Lung (tissue), 12 donors: Measurements from ENCODE around the gene GPBAR1. TPM values are rescaled to one million over a fixed set of nuclear protein-coding genes. Genes with fewer than 3 reads are reported as not detected.

Source experiments
- ATAC-seq: fragments of 200-7000 bp; cut with Tn5 transposase; one replicate; pipeline ENCODE4 v1.9.1; 2020; ENCODE audit warnings: moderate number of reproducible peaks; ENCODE audit not compliant: insufficient read depth, low FRiP score
- DNase-seq, 3 donors: peaks; one replicate each; pipeline ENCODE4 v3.0.0-alpha.2; 2013 to 2017
- H3K27ac ChIP-seq, 2 donors: one replicate each; pipeline ENCODE4 v1.5.1; 2013; ENCODE audit warnings: mild to moderate bottlenecking in 2 of 2, moderate library complexity in 2 of 2, control low read depth in 1 of 2, inconsistent platforms in 1 of 2, low read depth in 1 of 2, low read length in 1 of 2
- H3K27me3 ChIP-seq, 3 donors: one replicate each; pipeline ENCODE4 v1.5.1; 2013; ENCODE audit warnings: low read length in 2 of 3; ENCODE audit not compliant: control insufficient read depth in 3 of 3, insufficient read depth in 3 of 3
- H3K36me3 ChIP-seq, 4 donors: one replicate each; pipeline ENCODE4 v1.5.1; 2013; ENCODE audit warnings: low read length in 4 of 4, mild to moderate bottlenecking in 1 of 4, moderate library complexity in 1 of 4; ENCODE audit not compliant: control insufficient read depth in 4 of 4, insufficient read depth in 4 of 4
- H3K4me1 ChIP-seq, 5 donors: one replicate each; pipeline ENCODE4 v1.5.1; 2013; ENCODE audit warnings: low read length in 5 of 5, mild to moderate bottlenecking in 2 of 5, moderate library complexity in 1 of 5; ENCODE audit not compliant: control insufficient read depth in 5 of 5, insufficient read depth in 5 of 5
- H3K4me3 ChIP-seq: one replicate; pipeline ENCODE4 v1.5.1; 2013; ENCODE audit warnings: mild to moderate bottlenecking, control low read depth, moderate library complexity
- H3K9ac ChIP-seq, 2 donors: one replicate each; pipeline ENCODE4 v1.5.1; 2013; ENCODE audit warnings: low read length in 2 of 2, control low read depth in 1 of 2; ENCODE audit not compliant: insufficient read depth in 1 of 2
- H3K9me3 ChIP-seq, 4 donors: one replicate each; pipeline ENCODE4 v1.5.1; 2013; ENCODE audit warnings: low read length in 3 of 4, mild to moderate bottlenecking in 1 of 4, moderate library complexity in 1 of 4; ENCODE audit not compliant: control insufficient read depth in 4 of 4, insufficient read depth in 3 of 4
- CTCF ChIP-seq: IDR thresholded peaks from 2 replicates; pipeline ENCODE4 v1.5.1; 2012; ENCODE audit warnings: mild to moderate bottlenecking; ENCODE audit errors: control extremely low read depth, extremely low read depth
- WGBS, 2 donors: extraction: QIAGEN DNeasy Blood & Tissue Kit; methylation state at CpG; one replicate each; pipeline ENCODE4 v1.1.7; 2013; 5-methylcytosine and 5-hydroxymethylcytosine counted together
- polyA plus RNA-seq, 2 donors: library from polyadenylated mRNA; stranded (reverse); fragments of 200-250 nt; gene quantifications; one replicate each; pipeline ENCODE4 v1.2.1, GENCODE V29; 2013
- total RNA-seq, 2 donors: library from RNA; depleted of rRNA in 1 of 2; stranded (reverse); fragments of >200 nt in 1 of 2; gene quantifications; one replicate each; pipeline ENCODE4 v1.2.1, GENCODE V29; 2014 to 2021
- donor health status: control.
- donor health status: control.
- donor health status: Bipolar disorder and iron deficiency.
- donor health status: healthy.
- donor health status: DM: yes; HTN: yes; CAD: no.

GPBAR1 gene
- total and polyA plus RNA-seq, 4 donors, result 0.60 to 3.3 (median 2.1) TPM

DNA sequence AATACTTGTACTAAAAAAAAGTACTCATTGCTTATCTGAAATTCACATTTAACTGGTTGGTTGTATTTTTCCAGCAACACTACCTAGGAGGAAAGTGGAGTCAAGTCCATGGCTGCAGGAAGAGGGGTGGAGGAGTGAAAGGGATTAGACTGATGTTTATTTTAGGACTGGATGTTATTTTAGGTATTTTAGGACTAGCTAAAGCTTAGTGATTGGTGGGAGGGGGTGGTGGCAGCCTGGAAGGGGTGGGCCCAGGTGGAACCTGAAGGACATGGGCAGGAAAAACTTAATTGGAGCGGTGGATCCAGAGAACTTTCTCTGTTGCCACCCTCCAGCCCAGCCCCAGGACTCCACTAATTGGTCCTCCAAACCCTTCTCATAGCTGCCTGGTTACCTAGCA is 35.4 kb downstream of the GPBAR1 start:
- DNase-seq, result no peak
- no peak for ATAC-seq
- Histone ChIP-seq H3K27me3 (no peaks in the 10 kb centered on the region), H3K36me3 (no peaks in the 10 kb centered on the region), H3K4me1 (peaks cover 0 to 36% (median 12%) of the 10 kb centered on the region in 5 donors), H3K4me3 (no peak overlapping the region), H3K27ac (no peak overlapping the region), H3K9ac (no peak overlapping the region), H3K9me3 (no peaks in the 10 kb centered on the region)
- 60 to 83% methylated on average over 1 of the region's 1 CpG for WGBS, 2 donors
- no peak for TF ChIP-seq CTCF

- DNase-seq (no peak), ATAC-seq (no peak)
- H3K27ac ChIP-seq, result no peak overlapping the region
- no peaks in the 10 kb centered on the region for H3K27me3 ChIP-seq
- WGBS, 2 donors, result 87 to 96% methylated on average over 7 of the region's 7 CpGs
- H3K4me3 ChIP-seq, result no peak overlapping the region
- H3K4me1 ChIP-seq, result peaks cover 0 to 30% (median 7%) of the 10 kb centered on the region in 5 donors
- TF ChIP-seq CTCF, result no peak
- H3K9me3 ChIP-seq, result no peaks in the 10 kb centered on the region
- no peak overlapping the region for H3K9ac ChIP-seq
- no peaks in the 10 kb centered on the region for H3K36me3 ChIP-seq
Measured at GRCh38 chr2:218296847-218297246, 36.0 kb downstream of the GPBAR1 start.

GRCh38 chr2:218298314-218298875 is 37.6 kb downstream of the GPBAR1 start:
- H3K4me3 ChIP-seq, result no peak overlapping the region
- no peaks in the 10 kb centered on the region for H3K27me3 ChIP-seq
- no peak overlapping the region for H3K9ac ChIP-seq
- H3K9me3 ChIP-seq, result no peaks in the 10 kb centered on the region
- DNase-seq (no peak), ATAC-seq (no peak)
- H3K4me1 ChIP-seq, result peaks cover 0 to 24% (median 7%) of the 10 kb centered on the region in 5 donors
- peak overlapping the region in 1 of 2 donors; percentile 85 for H3K27ac ChIP-seq
- no peaks in the 10 kb centered on the region for H3K36me3 ChIP-seq
- WGBS, 2 donors, result 83 to 94% methylated on average over 6 of the region's 6 CpGs
- TF ChIP-seq CTCF, result no peak

GRCh38 chr2:218300141-218300540 is 39.3 kb downstream of the GPBAR1 start:
- Histone ChIP-seq H3K27me3 (no peaks in the 10 kb centered on the region), H3K27ac (no peak overlapping the region), H3K9me3 (no peaks in the 10 kb centered on the region), H3K4me3 (no peak overlapping the region), H3K4me1 (peaks cover 0 to 16% (median 4%) of the 10 kb centered on the region in 5 donors), H3K36me3 (no peaks in the 10 kb centered on the region), H3K9ac (no peak overlapping the region)
- ATAC-seq, result no peak
- no peak for TF ChIP-seq CTCF
- WGBS, 2 donors, result 86 to 95% methylated on average over 4 of the region's 4 CpGs
- DNase-seq, result no peak
